ENCODE results near the gene ADA.

ADA gene

GRCh38 chr20:44688053-44688625 is 36.6 kb upstream of the ADA start:
- TF ChIP-seq CTCF (IDR thresholded peaks at IDR 0.05; ENCODE audit: borderline replicate concordance, extremely low read depth, low read length, poor library complexity, severe bottlenecking) (no peak), EZH2 (IDR thresholded peaks at IDR 0.05; ENCODE audit: borderline replicate concordance, low read depth, low read length, severe bottlenecking) (no peak)
- H3K4me3 ChIP-seq (ENCODE audit: low read depth in 1 of 2, low read length in 2 of 2), result no peak overlapping the region
- H3K27ac ChIP-seq (ENCODE audit: low read length), result no peak overlapping the region
- no peak overlapping the region for H2AFZ ChIP-seq (ENCODE audit: low read depth, low read length)
- DNase-seq (no peak), ATAC-seq (ENCODE audit: insufficient read depth, low read depth) (no peak)
- H4K20me1 ChIP-seq (ENCODE audit: insufficient read depth, low read length), result no peaks in the 10 kb centered on the region
- H3K4me1 ChIP-seq (ENCODE audit: insufficient read depth, low read length), result peaks cover 24% of the 10 kb centered on the region
- H3K4me2 ChIP-seq (ENCODE audit: insufficient read depth, low read length), result no peak overlapping the region
- H3K36me3 ChIP-seq (ENCODE audit: insufficient read depth, low read length), result no peaks in the 10 kb centered on the region
- H3K9me3 ChIP-seq (ENCODE audit: insufficient read depth, low read length, severe bottlenecking), result no peaks in the 10 kb centered on the region
- H3K79me2 ChIP-seq (ENCODE audit: insufficient read depth, low read length), result peaks cover 3% of the 10 kb centered on the region; the same call in 1 of the 2 replicates
- no peak overlapping the region for H3K9ac ChIP-seq (ENCODE audit: low read depth, low read length)
- no peaks in the 10 kb centered on the region for H3K27me3 ChIP-seq (ENCODE audit: insufficient read depth, low read length, poor library complexity)

- no peak for ATAC-seq (ENCODE audit: insufficient read depth, low read depth)
- peaks cover 25% of the 10 kb centered on the region for H3K4me1 ChIP-seq (ENCODE audit: insufficient read depth, low read length)
- TF ChIP-seq EZH2 (IDR thresholded peaks at IDR 0.05; ENCODE audit: borderline replicate concordance, low read depth, low read length, severe bottlenecking) (no peak), CTCF (IDR thresholded peaks at IDR 0.05; ENCODE audit: borderline replicate concordance, extremely low read depth, low read length, poor library complexity, severe bottlenecking) (no peak)
- no peaks in the 10 kb centered on the region for H3K9me3 ChIP-seq (ENCODE audit: insufficient read depth, low read length, severe bottlenecking)
- no peaks in the 10 kb centered on the region for H4K20me1 ChIP-seq (ENCODE audit: insufficient read depth, low read length)
- DNase-seq, result no peak
- H2AFZ ChIP-seq (ENCODE audit: low read depth, low read length), result no peak overlapping the region
- H3K79me2 ChIP-seq (ENCODE audit: insufficient read depth, low read length), result peaks cover 3% of the 10 kb centered on the region; the same call in 1 of the 2 replicates
- no peak overlapping the region for H3K4me3 ChIP-seq (ENCODE audit: low read depth in 1 of 2, low read length in 2 of 2)
- no peaks in the 10 kb centered on the region for H3K36me3 ChIP-seq (ENCODE audit: insufficient read depth, low read length)
- no peak overlapping the region for H3K9ac ChIP-seq (ENCODE audit: low read depth, low read length)
- H3K27me3 ChIP-seq (ENCODE audit: insufficient read depth, low read length, poor library complexity), result no peaks in the 10 kb centered on the region
- no peak overlapping the region for H3K27ac ChIP-seq (ENCODE audit: low read length)
- no peak overlapping the region for H3K4me2 ChIP-seq (ENCODE audit: insufficient read depth, low read length)
Measured at GRCh38 chr20:44686934-44687333, 35.4 kb upstream of the ADA start.

GRCh38 chr20:44684047-44684967 is 32.8 kb upstream of the ADA start:
- Histone ChIP-seq H2AFZ (ENCODE audit: low read depth, low read length) (peak overlapping the region; percentile 36), H4K20me1 (ENCODE audit: insufficient read depth, low read length) (no peaks in the 10 kb centered on the region), H3K9ac (ENCODE audit: low read depth, low read length) (no peak overlapping the region), H3K4me3 (ENCODE audit: low read depth in 1 of 2, low read length in 2 of 2) (no peak overlapping the region), H3K36me3 (ENCODE audit: insufficient read depth, low read length) (no peaks in the 10 kb centered on the region), H3K4me2 (ENCODE audit: insufficient read depth, low read length) (0 out of 2 replicates have a peak overlapping the region, but pooled peaks have one; percentile 9), H3K79me2 (ENCODE audit: insufficient read depth, low read length) (peaks cover 3% of the 10 kb centered on the region; the same call in 1 of the 2 replicates), H3K27me3 (ENCODE audit: insufficient read depth, low read length, poor library complexity) (no peaks in the 10 kb centered on the region), H3K4me1 (ENCODE audit: insufficient read depth, low read length) (peaks cover 25% of the 10 kb centered on the region), H3K9me3 (ENCODE audit: insufficient read depth, low read length, severe bottlenecking) (no peaks in the 10 kb centered on the region), H3K27ac (ENCODE audit: low read length) (peak overlapping the region; percentile 49)
- DNase-seq (no peak), ATAC-seq (ENCODE audit: insufficient read depth, low read depth) (no peak)
- no peak for TF ChIP-seq EZH2 (IDR thresholded peaks at IDR 0.05; ENCODE audit: borderline replicate concordance, low read depth, low read length, severe bottlenecking)
- TF ChIP-seq CTCF (IDR thresholded peaks at IDR 0.05; ENCODE audit: borderline replicate concordance, extremely low read depth, low read length, poor library complexity, severe bottlenecking), result no peak
